Left renal cortex interstitium (tissue), 4 donors: ENCODE results near the gene TMEM106B. TPM values are rescaled to one million over a fixed set of nuclear protein-coding genes. Genes with fewer than 3 reads are reported as not detected.
"Not testable (repeated sequence)": the region's sequence is repeated elsewhere in the genome, so short reads cannot be mapped to it uniquely, and the experiment has no call there.

Experiments used
- DNase-seq, 4 donors: peaks; one replicate each; pipeline ENCODE4 v3.0.0-alpha.2; 2013; ENCODE audit warnings: low read depth in 4 of 4, low spot score in 2 of 4, missing footprints in 1 of 4
- polyA plus RNA-seq, 4 donors: library from polyadenylated mRNA; unstranded; fragments of 120-200 nt; gene quantifications; one replicate each; pipeline ENCODE4 v1.2.1, GENCODE V29; 2013; ENCODE audit not compliant: insufficient read length in 4 of 4

TMEM106B gene
- polyA plus RNA-seq, result 100 to 1,000 TPM in 2 of 4 donors, 10 to 100 TPM in 2; 89.3 to 114 (median 101) TPM

DNA sequence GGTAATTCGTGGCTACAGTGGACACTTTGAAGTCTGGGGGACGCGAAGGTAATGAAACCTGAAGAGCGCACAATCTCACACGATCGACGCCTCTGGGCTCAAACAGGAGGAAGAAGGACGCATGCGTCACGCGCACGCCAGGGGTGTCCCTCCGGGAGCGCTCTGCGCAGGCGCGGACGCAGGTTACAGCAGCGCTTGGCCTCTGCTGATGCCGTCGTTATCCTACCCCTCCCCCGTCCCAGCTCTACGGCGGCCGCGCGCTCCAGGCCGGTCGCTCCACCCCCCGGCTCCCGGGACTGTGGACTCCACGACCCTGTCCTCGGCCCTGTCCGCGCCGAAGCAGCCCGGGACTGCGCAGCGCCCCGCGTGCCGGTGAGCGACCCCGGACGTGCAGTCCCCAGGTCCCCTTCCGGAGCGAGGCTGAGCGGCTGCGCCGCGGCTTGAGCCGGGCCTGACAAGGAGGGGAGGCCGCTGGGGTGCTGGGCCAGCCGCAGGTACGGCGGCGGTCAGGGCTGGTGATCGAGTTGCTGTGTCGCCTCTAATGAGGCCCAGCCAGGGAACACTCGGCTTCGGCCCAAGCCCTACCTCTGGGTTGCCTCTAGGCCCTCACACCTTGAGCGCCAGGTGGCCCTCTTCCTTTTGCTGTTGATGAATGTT, at the start of gene TMEM106B:
Gene TMEM106B (plus strand): TSS at position 241 of the 657 bp plus-strand sequence. CDS start 3,517 bp downstream, outside the sequence.
- DNase-seq, result peak; percentile 93 to 97 (median 95)

- DNase-seq, result peak in 1 of 4 donors; percentile 1
These were observed 48.5 kb upstream of the TMEM106B start for GRCh38 chr7:12162415-12163113.

DNA sequence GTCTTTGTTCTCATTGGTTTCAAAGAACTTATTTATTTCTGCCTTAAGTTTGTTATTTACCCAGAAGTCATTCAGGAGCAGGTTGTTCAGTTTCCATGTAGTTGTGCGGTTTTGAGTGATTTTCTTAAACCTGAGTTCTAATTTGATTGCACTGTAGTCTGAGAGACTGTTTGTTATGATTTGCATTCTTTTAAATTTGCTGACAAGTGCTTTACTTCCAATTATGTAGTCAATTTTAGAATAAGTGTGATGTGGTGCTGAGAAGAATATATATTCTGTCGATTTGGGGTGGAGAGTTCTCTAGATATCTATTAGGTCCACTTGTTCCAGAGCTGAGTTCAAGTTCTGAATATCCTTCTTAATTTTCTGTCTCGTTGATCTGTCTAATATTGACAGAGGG, 43.0 kb upstream of the TMEM106B start:
- not testable (repeated sequence) for DNase-seq

DNA sequence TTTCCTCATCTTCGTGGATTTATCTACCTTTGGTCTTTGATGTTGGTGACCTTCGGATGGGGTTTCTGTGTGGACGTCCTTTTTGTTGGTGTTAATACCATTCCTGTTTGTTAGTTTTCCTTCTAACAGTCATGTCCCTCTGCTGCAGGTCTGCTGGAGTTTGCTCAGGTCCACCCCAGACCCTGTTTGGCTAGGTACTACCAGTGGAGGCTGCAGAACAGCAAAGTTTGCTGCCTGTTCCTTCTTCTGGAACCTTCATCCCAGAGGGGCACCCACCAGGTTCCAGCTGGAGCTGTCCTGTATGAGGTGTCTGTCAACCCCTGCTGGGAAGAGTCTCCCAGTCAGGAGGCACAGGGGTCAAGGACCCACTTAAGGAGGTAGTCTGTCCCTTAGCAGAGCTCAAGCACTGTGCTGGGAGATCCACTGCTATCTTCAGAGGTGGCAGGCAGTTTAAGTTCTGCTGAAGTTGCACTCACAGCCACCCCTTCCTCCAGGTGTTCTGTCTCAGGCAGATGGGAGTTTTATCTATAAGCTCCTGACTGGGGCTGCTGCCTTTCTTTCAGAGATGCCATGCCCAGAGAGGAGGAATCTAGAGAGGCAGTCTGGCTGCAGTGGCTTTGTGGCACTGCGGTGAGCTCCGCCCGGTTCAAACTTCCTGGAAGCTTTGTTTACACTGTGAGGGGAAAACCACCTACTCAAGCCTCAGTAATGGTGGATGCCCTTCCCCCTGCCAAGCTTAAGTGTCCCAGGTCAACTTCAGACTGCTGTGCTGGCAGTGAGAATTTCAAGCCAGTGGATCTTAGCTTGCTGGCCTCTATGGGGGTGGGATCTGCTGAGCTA, 40.9 kb upstream of the TMEM106B start:
- not testable (repeated sequence) for DNase-seq

DNA sequence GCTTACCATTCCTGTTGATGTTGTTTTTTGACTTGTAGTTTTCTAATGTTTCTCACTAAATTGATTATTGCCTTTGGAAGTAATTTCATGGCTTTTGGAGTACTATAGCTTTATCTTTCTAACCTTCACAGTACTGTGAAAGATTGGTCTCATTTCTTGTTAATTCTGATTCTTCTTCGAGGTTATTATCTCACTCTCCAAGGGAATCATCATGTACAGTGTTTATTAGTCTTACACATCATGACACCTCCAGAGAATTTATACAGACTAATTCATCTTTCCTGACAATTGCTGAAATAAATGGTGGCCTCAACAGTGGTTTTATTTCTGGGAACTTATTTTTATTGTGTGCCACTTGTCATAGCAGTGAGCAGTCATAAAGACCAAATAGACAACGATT, 37.4 kb upstream of the TMEM106B start:
- DNase-seq, result no peak

- DNase-seq, result no peak
These were observed 36.2 kb upstream of the TMEM106B start for GRCh38 chr7:12174931-12175330.

DNA sequence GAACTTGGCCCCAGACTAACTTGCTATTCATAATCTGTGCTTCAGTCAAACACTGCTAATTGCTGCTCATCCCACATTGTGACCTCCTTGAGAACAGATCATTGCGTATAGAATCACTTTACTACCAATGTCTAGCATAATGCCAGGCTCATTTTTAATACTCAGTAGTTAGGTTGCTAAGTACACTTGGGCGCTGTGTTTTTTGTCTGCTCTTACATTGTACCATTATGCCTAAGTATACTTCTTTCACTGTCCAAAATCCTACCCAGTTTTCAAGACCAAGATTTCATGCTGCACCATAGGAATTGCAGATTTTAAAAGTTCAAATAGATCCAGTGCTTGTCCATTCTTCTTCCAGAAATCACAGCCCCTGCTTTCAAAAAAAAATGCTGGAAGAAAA, 32.8 kb upstream of the TMEM106B start:
- no peak for DNase-seq

GRCh38 chr7:12194426-12194825, 16.7 kb upstream of the TMEM106B start:
- DNase-seq, result no peak

DNA sequence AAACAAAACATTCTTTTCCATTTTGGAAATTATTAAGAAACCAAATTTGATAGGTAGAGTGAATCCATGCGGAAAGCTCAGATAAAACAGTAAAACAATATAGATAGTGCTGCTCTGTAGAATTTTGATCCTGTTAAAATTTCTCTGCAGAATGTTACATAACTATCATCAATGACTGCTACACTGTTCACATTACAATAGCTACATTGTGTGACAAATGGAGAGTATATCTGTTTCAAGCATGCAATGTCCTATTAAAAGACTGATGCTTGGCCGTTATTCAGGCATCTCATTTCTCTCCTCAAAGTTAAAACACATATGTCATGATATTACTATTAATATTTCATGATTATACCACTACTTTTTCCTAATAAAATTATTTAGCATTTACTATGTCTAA, 14.7 kb upstream of the TMEM106B start:
- DNase-seq, result no peak

GRCh38 chr7:12199363-12199762, 11.7 kb upstream of the TMEM106B start:
- no peak for DNase-seq

DNA sequence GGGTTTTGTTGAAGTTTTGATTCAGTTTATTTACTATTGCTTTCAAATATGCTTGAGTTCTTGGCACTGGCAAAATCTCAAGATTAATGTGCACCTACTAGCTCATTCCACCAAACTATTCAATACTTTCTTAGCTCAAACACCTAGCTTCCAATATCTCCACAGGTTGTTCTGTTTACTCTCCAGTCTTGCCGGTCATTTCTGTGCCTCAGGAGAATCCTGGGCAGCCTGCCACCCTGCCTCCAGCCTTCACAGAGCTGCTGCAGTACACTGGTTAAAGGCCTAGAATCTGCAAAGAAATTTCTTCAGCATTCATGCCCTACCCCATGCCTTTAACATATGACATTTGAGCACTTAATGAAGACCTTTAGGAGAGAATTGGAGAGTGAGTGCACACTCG, 4.0 kb upstream of the TMEM106B start:
- no peak for DNase-seq

DNA sequence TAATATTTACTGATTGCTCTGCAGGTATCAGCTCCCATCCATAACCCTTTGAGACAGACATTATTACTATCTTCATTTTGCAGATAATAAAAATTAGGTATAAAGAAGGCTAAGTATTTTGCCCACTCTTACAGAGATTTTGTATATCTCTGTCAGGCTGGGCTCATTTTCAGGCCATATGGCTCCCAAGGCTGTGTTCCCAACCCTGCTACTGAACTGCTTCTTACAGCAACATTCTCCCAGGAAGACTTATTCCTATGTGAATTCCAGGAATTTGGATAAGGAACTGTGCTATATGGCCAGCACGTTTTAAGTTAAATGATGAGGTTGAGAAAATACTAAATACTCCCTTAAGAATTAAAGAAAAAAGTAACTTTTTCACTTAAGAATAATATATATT, 1.9 kb upstream of the TMEM106B start:
- DNase-seq, result no peak

DNA sequence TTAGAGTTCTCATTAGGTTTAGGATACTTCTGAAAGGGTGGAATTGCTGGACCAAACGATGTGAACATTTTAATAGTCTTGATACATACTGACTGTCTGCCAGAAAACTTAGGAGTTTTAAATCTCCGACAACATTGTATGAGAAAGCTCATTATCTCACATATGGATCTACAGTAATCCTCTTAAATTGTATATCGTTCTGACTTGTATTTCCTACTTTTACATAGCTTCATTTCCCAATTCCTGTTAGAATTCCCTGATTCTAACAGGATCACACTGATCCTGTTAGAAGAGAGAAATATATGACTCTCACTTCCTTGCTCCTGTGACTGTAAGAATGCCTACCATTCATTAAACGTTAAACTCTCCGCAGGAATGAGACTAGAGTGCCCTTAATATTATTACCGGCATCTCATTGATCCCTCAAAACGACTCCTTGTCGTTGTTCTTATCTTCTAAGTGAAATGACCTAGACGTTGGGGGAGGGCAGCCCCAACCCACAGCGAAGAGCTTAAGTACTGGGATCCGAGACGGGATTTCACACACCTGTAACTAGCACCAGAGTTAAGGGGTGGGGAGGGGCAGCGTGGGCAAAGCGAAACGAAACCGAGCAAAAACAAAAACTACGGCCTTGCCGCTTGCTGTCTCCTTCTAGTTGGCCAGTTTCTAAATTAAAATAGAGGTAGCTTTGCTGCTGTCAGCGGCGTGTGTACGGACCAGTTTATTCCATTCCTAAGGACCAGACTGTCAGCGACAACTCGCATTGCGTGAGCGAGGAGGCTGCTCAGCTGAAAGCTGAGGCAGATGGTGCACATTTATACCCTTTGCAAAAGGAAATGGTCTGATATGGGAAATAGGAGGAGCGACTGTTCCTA, 678 bp upstream of the TMEM106B start:
- peak in 1 of 4 donors; percentile 18 for DNase-seq

DNA sequence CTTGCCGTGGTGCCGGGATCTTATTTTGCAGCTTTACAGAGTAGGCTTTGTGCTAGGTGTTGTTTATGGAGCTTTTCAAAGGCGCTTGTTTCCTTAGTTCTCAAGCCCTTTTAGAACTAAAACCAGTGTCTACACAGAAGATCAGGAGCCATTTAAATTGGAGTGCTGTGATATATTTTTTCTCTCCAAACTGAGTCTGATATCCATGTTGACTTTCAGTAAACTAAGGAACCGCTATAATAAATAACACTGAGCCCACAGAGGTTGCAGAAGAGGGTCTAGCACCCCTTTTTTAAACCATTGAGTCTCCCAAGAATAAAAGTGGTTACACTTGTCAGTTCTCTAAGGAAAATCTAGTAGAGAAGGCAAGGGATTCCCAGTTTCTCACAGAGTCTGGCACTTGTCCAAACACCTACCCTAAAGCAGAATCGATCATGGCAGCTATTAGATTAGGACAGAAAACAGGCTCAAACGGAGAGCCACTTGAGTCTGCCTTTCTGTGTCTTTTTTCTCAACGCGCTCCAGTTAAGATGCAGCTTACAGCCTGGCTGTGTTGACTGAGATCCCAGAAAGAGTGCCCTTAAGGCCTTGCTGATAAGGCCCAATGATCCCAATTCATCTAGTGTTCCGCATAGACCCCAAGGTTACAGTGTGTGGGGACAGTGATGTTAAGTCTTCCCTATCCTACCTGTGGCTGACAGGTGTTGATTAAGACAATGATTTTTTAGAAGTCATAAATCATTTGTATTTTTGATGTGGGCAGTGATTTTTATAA, 804 bp downstream of the TMEM106B start:
- DNase-seq, result peak in 2 of 4 donors; percentile 13 to 56

DNA sequence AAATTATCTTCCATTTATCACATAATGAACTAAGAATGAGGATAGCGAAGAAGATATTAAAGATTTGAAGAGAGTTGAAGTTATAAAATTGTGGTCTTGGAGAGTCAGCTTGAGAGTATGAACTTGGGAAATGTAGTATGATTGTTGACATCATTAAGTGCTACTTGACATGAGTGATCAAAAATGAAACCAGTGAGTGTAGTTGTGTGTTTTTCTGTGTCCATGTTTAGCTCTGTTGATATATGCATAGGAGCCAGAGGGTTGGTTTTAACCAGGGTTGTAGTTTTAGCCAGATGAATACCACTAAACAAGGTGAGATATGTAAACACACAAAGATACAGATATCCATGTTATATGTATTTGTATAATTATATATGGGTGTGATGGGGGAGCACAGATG, 6.2 kb downstream of the TMEM106B start:
- no peak for DNase-seq

DNA sequence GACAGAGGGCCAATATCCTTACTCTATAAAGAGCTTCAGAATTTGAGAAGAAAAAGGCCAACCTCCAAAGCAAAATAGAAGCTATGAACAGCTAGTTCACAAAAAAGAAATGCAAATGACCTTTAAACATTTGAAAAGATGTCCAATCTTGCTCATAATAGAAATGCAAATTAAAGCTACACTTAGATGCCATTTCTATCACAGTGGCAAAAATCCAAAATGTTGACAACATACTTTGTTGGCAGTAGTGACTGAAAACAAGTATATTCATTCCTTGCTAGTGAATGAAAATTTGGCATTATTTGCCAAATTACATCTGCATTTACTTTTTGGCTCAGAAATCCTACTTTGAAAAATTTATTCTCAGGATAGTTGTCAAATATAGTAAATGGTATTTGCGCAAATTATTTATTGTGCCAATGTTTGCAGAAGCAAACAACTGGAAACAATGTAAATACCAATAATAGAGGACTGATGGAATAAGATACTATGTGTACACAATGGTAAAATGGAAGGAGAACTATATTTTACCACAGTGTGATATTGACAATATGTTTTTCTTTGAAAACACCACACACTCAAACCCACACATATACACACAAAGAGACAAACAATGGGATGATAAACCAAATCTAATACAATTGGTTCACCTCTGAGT, 9.4 kb downstream of the TMEM106B start:
- no peak for DNase-seq

- DNase-seq, result no peak
These were observed 10.3 kb downstream of the TMEM106B start for GRCh38 chr7:12221414-12221813.

GRCh38 chr7:12222889-12223579, 11.9 kb downstream of the TMEM106B start:
- no peak for DNase-seq
